Activated naive CD4-positive, alpha-beta T cell treated with anti-CD3 and anti-CD28 coated beads, Interleukin-2, amount 10 ng/mL, durations not matched to agents 7 days and 5 days (primary cell): ENCODE measurements around the gene MRPS7.
"Not testable (repeated sequence)": the region's sequence is repeated elsewhere in the genome, so short reads cannot be mapped to it uniquely, and the experiment has no call there.

Source experiments
- CTCF ChIA-PET: fragments of 350-600 bp; sonication (Branson Sonifier 250); formaldehyde crosslinking; loops from one replicate; lab custom pipeline; 2021; ENCODE audit warnings: antibody characterized with exemption; lab: Charles Lee
- DNase-seq: peaks from one replicate; pipeline ENCODE4 v3.0.0-alpha.2; 2020
- H3K27ac Mint-ChIP-seq: one replicate; pipeline ENCODE4 v1.8.0; 2021; ENCODE audit warnings: mild to moderate bottlenecking, moderate library complexity, mixed read lengths
- H3K27me3 Mint-ChIP-seq: one replicate; pipeline ENCODE4 v1.8.0; 2021; ENCODE audit warnings: mild to moderate bottlenecking, mixed read lengths
- H3K36me3 Mint-ChIP-seq: one replicate; pipeline ENCODE4 v1.8.0; 2021; ENCODE audit warnings: mixed read lengths
- H3K4me1 Mint-ChIP-seq: one replicate; pipeline ENCODE4 v1.8.0; 2021; ENCODE audit warnings: mixed read lengths
- H3K4me3 Mint-ChIP-seq: one replicate; pipeline ENCODE4 v1.8.0; 2021; ENCODE audit warnings: mild to moderate bottlenecking, moderate library complexity, mixed read lengths
- H3K9me3 Mint-ChIP-seq: one replicate; pipeline ENCODE4 v1.8.0; 2021; ENCODE audit warnings: mixed read lengths

The MRPS7 gene

GRCh38 chr17:75252039-75252816 lies 9.5 kb upstream of the MRPS7 start:
- CTCF ChIA-PET = interaction anchor here (0.6 to 0.9 kb wide), 2 partner anchors 12 to 81 kb away, joined by 3 read pairs; no protein-coding TSS in a partner anchor
- peaks cover 50% of the 10 kb centered on the region for H3K4me1 Mint-ChIP-seq
- H3K4me3 Mint-ChIP-seq = no peak overlapping the region

GRCh38 chr17:75255954-75256698 lies 5.6 kb upstream of the MRPS7 start:
- DNase-seq, H3K9me3 Mint-ChIP-seq, H3K36me3 Mint-ChIP-seq, H3K27ac Mint-ChIP-seq, CTCF ChIA-PET, H3K27me3 Mint-ChIP-seq, H3K4me3 Mint-ChIP-seq: not testable (repeated sequence)
- peaks cover 61% of the 10 kb centered on the region for H3K4me1 Mint-ChIP-seq

More at GRCh38 chr17:75252039-75252816, 9.5 kb upstream of the MRPS7 start:
- Mint-ChIP-seq H3K27ac (peak overlapping the region; percentile 21), H3K36me3 (peaks cover 3% of the 10 kb centered on the region), H3K27me3 (no peaks in the 10 kb centered on the region), H3K9me3 (no peaks in the 10 kb centered on the region)
- no peak for DNase-seq

GRCh38 chr17:75257228-75257627 lies 4.5 kb upstream of the MRPS7 start:
- H3K9me3 Mint-ChIP-seq, H3K27me3 Mint-ChIP-seq, DNase-seq, CTCF ChIA-PET, H3K4me3 Mint-ChIP-seq, H3K27ac Mint-ChIP-seq: not testable (repeated sequence)
- peaks cover 57% of the 10 kb centered on the region for H3K4me1 Mint-ChIP-seq
- H3K36me3 Mint-ChIP-seq = peaks cover 11% of the 10 kb centered on the region

GRCh38 chr17:75260641-75261335 lies 891 bp upstream of the MRPS7 start:
- Mint-ChIP-seq H3K27me3 (no peaks in the 10 kb centered on the region), H3K9me3 (no peaks in the 10 kb centered on the region), H3K4me1 (peaks cover 61% of the 10 kb centered on the region), H3K4me3 (peak overlapping the region; percentile 97), H3K36me3 (peaks cover 17% of the 10 kb centered on the region), H3K27ac (peak overlapping the region; percentile 99)
- DNase-seq = no peak
- CTCF ChIA-PET = interaction anchor here (0.8 to 3.6 kb wide), 8 partner anchors 9 to 300 kb away, joined by 3 to 25 read pairs (median 4); partner anchors contain the start of genes MIF4GD, NT5C and SLC25A19

- H3K27ac Mint-ChIP-seq = peak overlapping the region; percentile 99
- H3K4me1 Mint-ChIP-seq = peaks cover 55% of the 10 kb centered on the region
- CTCF ChIA-PET = interaction anchor here (0.5 to 3.6 kb wide), 5 partner anchors 9 to 525 kb away, joined by 3 to 25 read pairs (median 6); partner anchors contain the start of gene MIF4GD
- peak overlapping the region; percentile 97 for H3K4me3 Mint-ChIP-seq
- no peaks in the 10 kb centered on the region for H3K27me3 Mint-ChIP-seq
- H3K36me3 Mint-ChIP-seq = peaks cover 21% of the 10 kb centered on the region
- H3K9me3 Mint-ChIP-seq = no peaks in the 10 kb centered on the region
- no peak for DNase-seq
Measured at GRCh38 chr17:75262112-75262606, 480 bp downstream of the MRPS7 start.

- DNase-seq = no peak
- CTCF ChIA-PET = interaction anchor here (0.7 to 3.6 kb wide), 8 partner anchors 8 to 194 kb away, joined by 3 to 25 read pairs (median 3); partner anchors contain the start of gene MIF4GD
- Mint-ChIP-seq H3K4me3 (peak overlapping the region; percentile 97), H3K4me1 (peaks cover 50% of the 10 kb centered on the region), H3K27ac (peak overlapping the region; percentile 99), H3K36me3 (peaks cover 21% of the 10 kb centered on the region), H3K27me3 (no peaks in the 10 kb centered on the region), H3K9me3 (no peaks in the 10 kb centered on the region)
Measured at GRCh38 chr17:75263055-75263454, 1.4 kb downstream of the MRPS7 start.

GRCh38 chr17:75265614-75266315 lies 4.1 kb downstream of the MRPS7 start:
- CTCF ChIA-PET = no interaction called here
- H3K27ac Mint-ChIP-seq = no peak overlapping the region
- peaks cover 17% of the 10 kb centered on the region for H3K36me3 Mint-ChIP-seq
- DNase-seq = no peak
- H3K4me1 Mint-ChIP-seq = peaks cover 44% of the 10 kb centered on the region
- H3K4me3 Mint-ChIP-seq = no peak overlapping the region
- H3K9me3 Mint-ChIP-seq = no peaks in the 10 kb centered on the region
- no peaks in the 10 kb centered on the region for H3K27me3 Mint-ChIP-seq

GRCh38 chr17:75266316-75267152 lies 4.9 kb downstream of the MRPS7 start:
- no peak for DNase-seq
- CTCF ChIA-PET = no interaction called here
- H3K27me3 Mint-ChIP-seq = no peaks in the 10 kb centered on the region
- peaks cover 15% of the 10 kb centered on the region for H3K36me3 Mint-ChIP-seq
- no peak overlapping the region for H3K27ac Mint-ChIP-seq
- peaks cover 41% of the 10 kb centered on the region for H3K4me1 Mint-ChIP-seq
- H3K9me3 Mint-ChIP-seq = no peaks in the 10 kb centered on the region
- no peak overlapping the region for H3K4me3 Mint-ChIP-seq

- no peak for DNase-seq
- CTCF ChIA-PET = no interaction called here
- H3K4me1 Mint-ChIP-seq = peaks cover 40% of the 10 kb centered on the region
- H3K9me3 Mint-ChIP-seq = no peaks in the 10 kb centered on the region
- H3K36me3 Mint-ChIP-seq = peaks cover 16% of the 10 kb centered on the region
- H3K4me3 Mint-ChIP-seq = no peak overlapping the region
- H3K27ac Mint-ChIP-seq = no peak overlapping the region
- no peaks in the 10 kb centered on the region for H3K27me3 Mint-ChIP-seq
Measured at GRCh38 chr17:75267153-75267410, 5.4 kb downstream of the MRPS7 start.

- Mint-ChIP-seq H3K9me3 (no peaks in the 10 kb centered on the region), H3K36me3 (peaks cover 13% of the 10 kb centered on the region), H3K4me3 (no peak overlapping the region), H3K27ac (no peak overlapping the region), H3K27me3 (no peaks in the 10 kb centered on the region), H3K4me1 (peaks cover 39% of the 10 kb centered on the region)
- CTCF ChIA-PET = interaction anchor here (0.5 kb wide), 1 partner anchor 96 kb away, joined by 3 read pairs; no protein-coding TSS in a partner anchor
- no peak for DNase-seq
Measured at GRCh38 chr17:75267411-75268232, 5.9 kb downstream of the MRPS7 start.

GRCh38 chr17:75269844-75270217 lies 8.2 kb downstream of the MRPS7 start:
- CTCF ChIA-PET = interaction anchor here (0.6 to 2.3 kb wide), 13 partner anchors 7 to 144 kb away, joined by 3 to 22 read pairs (median 5); partner anchors contain the start of genes GGA3, MRPS7, NUP85 and SLC25A19
- H3K36me3 Mint-ChIP-seq = peaks cover 17% of the 10 kb centered on the region

More at GRCh38 chr17:75269844-75270217, 8.2 kb downstream of the MRPS7 start:
- Mint-ChIP-seq H3K4me3 (peak overlapping the region; percentile 83), H3K27ac (peak overlapping the region; percentile 86), H3K9me3 (no peaks in the 10 kb centered on the region), H3K27me3 (no peaks in the 10 kb centered on the region), H3K4me1 (peaks cover 42% of the 10 kb centered on the region)
- DNase-seq = no peak
